Measurements from ENCODE around the gene PLRG1.
A peak's percentile ranks its signal among the peaks of the same experiment; 100 is the strongest.

PLRG1 gene

DNA sequence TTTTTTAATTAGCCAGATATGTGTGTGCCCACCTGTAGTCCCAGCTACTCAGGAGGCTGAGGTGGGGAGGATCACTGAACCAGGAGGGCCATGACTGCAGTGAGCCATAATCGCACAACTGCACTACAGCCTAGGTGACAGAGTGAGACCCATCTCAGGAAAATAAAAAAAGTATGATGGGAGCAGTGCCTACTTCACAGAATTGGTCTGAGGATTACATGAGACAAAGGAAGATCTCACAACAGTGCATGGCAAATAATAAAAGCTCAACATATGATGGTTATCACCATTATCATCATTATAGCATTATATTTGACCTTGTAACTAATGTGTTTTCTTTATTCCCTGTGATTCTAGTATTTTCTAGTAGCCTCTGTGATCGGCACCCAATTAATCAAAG, 38.7 kb downstream of the PLRG1 start:
- no peak overlapping the region for H3K4me3 ChIP-seq (ENCODE audit: control insufficient read depth, low read depth, low read length)
- DNase-seq (ENCODE audit: low read depth) = no peak
- TF ChIP-seq, protein P1, sequence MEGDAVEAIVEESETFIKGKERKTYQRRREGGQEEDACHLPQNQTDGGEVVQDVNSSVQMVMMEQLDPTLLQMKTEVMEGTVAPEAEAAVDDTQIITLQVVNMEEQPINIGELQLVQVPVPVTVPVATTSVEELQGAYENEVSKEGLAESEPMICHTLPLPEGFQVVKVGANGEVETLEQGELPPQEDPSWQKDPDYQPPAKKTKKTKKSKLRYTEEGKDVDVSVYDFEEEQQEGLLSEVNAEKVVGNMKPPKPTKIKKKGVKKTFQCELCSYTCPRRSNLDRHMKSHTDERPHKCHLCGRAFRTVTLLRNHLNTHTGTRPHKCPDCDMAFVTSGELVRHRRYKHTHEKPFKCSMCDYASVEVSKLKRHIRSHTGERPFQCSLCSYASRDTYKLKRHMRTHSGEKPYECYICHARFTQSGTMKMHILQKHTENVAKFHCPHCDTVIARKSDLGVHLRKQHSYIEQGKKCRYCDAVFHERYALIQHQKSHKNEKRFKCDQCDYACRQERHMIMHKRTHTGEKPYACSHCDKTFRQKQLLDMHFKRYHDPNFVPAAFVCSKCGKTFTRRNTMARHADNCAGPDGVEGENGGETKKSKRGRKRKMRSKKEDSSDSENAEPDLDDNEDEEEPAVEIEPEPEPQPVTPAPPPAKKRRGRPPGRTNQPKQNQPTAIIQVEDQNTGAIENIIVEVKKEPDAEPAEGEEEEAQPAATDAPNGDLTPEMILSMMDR (IDR thresholded peaks at IDR 0.05; ENCODE audit: control insufficient read depth, insufficient read depth, low read depth, low read length, missing control alignments) = no peak

DNA sequence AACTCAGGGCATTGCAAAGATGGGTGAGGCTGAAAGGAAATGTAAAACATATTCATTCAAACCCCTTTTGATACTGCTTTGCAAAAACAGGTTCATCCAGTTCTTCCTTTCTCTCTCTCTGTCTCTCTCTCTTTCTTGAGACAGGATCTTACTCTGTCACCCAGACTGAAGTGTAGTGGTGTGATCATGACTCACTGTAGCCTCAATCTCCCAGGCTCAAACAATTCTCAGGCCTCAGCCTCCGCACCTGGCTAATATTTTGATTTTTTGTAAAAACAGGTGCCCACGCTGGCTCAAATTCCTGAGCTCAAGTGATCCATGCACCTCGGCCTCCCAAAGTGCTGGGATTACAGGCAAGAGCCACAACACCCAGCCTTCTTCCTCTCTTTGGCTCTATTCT, 43.0 kb downstream of the PLRG1 start:
- TF ChIP-seq, protein P1 (IDR thresholded peaks at IDR 0.05; ENCODE audit: control insufficient read depth, insufficient read depth, low read depth, low read length, missing control alignments) = no peak
- DNase-seq (ENCODE audit: low read depth) = no peak
- no peak overlapping the region for H3K4me3 ChIP-seq (ENCODE audit: control insufficient read depth, low read depth, low read length)

DNA sequence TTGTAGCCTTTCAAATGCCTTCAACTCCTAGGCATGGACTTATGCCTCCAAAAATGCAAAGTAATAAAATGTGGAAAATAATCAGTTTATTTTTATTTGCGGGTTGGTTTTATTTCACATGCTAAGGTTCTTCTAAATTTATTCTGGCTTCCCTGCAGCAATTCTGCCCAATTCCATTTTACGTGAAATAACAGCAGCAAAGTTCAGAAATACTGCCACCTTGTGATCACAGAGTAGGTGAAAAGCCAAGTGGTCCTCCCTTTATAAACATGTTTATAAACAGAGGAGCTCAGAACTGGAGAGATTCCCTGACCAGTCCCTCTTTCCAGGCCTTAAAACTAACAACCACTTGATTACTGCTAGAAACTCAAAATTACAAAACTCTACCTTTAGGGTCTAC, 43.9 kb downstream of the PLRG1 start:
- peak; percentile 5 for DNase-seq (ENCODE audit: low read depth)
- TF ChIP-seq, protein P1 (IDR thresholded peaks at IDR 0.05; ENCODE audit: control insufficient read depth, insufficient read depth, low read depth, low read length, missing control alignments) = peak; percentile 47
- no peak overlapping the region for H3K4me3 ChIP-seq (ENCODE audit: control insufficient read depth, low read depth, low read length)

DNA sequence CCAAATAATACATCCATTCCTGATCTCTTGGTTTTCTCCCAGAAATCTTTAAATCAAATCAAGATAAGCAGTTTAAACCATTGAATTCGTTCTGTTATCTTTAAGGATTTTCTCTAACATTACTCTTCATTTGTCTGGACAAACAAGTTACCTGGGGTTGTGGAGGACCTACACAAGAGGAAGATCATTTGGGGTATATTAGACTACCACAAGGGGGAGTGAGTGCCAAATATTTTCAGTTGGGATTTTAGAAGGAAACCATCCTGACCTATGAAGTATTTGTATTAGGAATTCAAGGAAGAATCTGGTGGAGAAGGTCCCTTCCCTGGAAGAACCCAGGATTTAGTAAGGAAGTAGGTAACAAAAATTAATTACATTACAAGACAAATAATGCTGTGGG, 46.6 kb downstream of the PLRG1 start:
- DNase-seq (ENCODE audit: low read depth) = peak; percentile 1
- no peak overlapping the region for H3K4me3 ChIP-seq (ENCODE audit: control insufficient read depth, low read depth, low read length)
- TF ChIP-seq, protein P1 (IDR thresholded peaks at IDR 0.05; ENCODE audit: control insufficient read depth, insufficient read depth, low read depth, low read length, missing control alignments) = peak; percentile 51

DNA sequence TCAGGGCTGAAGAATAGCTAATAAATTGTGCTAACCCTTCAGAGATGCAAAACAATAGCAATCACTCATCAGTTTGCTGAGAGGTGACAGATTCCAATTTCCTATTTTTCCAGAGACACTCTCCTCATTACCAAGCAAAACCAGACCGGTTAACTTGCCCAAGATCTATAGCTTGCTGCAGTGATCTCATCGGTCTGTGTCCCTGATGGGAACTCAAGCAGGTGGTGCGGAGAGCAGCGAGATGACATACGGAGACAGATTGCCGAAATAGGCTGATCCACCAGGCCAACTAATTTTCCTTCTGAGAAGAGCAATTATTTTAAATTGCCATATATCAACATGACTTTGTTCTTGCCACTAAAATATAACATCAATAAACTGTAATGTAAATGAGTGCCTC, 48.1 kb downstream of the PLRG1 start:
- no peak for DNase-seq (ENCODE audit: low read depth)
- TF ChIP-seq, protein P1 (IDR thresholded peaks at IDR 0.05; ENCODE audit: control insufficient read depth, insufficient read depth, low read depth, low read length, missing control alignments) = no peak
- H3K4me3 ChIP-seq (ENCODE audit: control insufficient read depth, low read depth, low read length) = no peak overlapping the region

DNA sequence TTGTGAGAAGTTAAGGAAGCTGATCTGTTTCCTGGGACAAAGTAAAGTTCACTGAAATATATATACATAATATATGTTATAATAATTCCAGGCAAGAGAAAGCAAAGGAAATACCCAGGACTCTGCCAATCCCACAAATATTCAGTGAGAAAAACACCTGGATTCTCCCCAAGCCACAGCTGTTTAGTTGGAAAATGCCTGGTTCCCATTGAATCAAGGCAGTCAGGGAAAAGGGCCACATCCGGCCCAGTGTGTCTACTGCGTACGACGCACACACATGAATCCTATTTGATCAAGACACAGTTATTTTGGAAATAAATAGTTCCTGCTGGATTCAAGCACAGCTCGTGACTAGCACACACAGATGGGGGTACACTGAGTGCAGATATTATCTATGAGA, 52.3 kb downstream of the PLRG1 start:
- no peak for DNase-seq (ENCODE audit: low read depth)
- H3K4me3 ChIP-seq (ENCODE audit: control insufficient read depth, low read depth, low read length) = no peak overlapping the region
- TF ChIP-seq, protein P1 (IDR thresholded peaks at IDR 0.05; ENCODE audit: control insufficient read depth, insufficient read depth, low read depth, low read length, missing control alignments) = no peak

DNA sequence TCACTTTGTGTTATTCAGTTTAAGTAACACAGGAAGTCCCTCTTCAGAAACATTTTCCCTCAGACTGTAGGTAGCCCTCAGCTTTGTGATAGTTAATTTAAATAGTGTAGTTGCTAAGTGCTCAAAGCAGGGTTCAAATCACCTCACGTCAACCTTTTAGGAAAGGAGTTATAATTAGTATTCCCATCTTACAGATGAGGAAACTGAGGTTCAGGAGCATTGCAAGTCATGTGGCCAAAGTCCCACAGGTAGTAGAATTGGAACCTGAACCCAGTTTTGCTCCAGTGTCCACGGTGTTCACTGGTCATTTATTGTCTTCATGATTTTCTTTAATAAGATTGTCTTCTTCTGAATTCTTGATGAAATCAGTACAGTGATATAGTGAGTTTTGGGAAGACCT, 54.3 kb downstream of the PLRG1 start:
- no peak for DNase-seq (ENCODE audit: low read depth)
- H3K4me3 ChIP-seq (ENCODE audit: control insufficient read depth, low read depth, low read length) = no peak overlapping the region
- TF ChIP-seq, protein P1 (IDR thresholded peaks at IDR 0.05; ENCODE audit: control insufficient read depth, insufficient read depth, low read depth, low read length, missing control alignments) = no peak

Data from AG09309 (cell line).